COR-L47 (cell line): ENCODE measurements around the gene DLL3.

Source experiments
- DNase-seq: peaks from one replicate; lab custom pipeline; 2025; lab: John Stamatoyannopoulos, UW

Gene DLL3

GRCh38 chr19:39555883-39556282, 57.1 kb downstream of the DLL3 start:
- no peak for DNase-seq
